Measurements from ENCODE around the gene ZNF430. TPM values are rescaled to one million over a fixed set of nuclear protein-coding genes. Genes with fewer than 3 reads are reported as not detected.

ZNF430 gene
- total RNA-seq, 1 donor: 11.9 TPM

DNA sequence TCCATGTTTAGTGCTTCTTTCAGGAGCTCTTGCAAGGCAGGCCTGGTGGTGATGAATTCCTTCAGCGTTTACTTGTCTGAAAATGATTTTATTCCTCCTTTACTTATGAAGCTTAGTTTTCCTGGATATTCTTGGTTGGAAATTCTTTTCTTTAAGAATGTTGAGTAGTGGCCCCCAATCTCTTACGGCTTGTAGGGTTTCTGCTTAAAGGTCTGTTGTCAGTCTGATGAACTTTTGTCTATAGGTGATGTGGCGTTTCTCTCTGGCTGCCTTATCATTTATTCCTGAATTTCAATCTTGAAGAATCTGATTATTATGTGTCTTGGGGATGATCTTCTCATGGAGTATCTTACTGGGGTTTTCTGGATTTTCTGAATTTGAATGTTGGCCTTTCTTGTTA is 26.0 kb downstream of the ZNF430 start:
- H3K79me2 ChIP-seq (ENCODE audit: insufficient read depth, low read length): peaks cover 56% of the 10 kb centered on the region
- no peak overlapping the region for H2AFZ ChIP-seq (ENCODE audit: low read length)
- DNase-seq (ENCODE audit: insufficient read length, low spot score, missing footprints): no peak
- H3K9me3 ChIP-seq (ENCODE audit: low read depth, low read length): peaks cover 2% of the 10 kb centered on the region
- TF ChIP-seq, protein P1, sequence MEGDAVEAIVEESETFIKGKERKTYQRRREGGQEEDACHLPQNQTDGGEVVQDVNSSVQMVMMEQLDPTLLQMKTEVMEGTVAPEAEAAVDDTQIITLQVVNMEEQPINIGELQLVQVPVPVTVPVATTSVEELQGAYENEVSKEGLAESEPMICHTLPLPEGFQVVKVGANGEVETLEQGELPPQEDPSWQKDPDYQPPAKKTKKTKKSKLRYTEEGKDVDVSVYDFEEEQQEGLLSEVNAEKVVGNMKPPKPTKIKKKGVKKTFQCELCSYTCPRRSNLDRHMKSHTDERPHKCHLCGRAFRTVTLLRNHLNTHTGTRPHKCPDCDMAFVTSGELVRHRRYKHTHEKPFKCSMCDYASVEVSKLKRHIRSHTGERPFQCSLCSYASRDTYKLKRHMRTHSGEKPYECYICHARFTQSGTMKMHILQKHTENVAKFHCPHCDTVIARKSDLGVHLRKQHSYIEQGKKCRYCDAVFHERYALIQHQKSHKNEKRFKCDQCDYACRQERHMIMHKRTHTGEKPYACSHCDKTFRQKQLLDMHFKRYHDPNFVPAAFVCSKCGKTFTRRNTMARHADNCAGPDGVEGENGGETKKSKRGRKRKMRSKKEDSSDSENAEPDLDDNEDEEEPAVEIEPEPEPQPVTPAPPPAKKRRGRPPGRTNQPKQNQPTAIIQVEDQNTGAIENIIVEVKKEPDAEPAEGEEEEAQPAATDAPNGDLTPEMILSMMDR (IDR thresholded peaks at IDR 0.05; ENCODE audit: extremely low read depth, low read depth, low read length): no peak
- H4K20me1 ChIP-seq (ENCODE audit: insufficient read depth, low read length): no peaks in the 10 kb centered on the region
- H3K4me1 ChIP-seq (ENCODE audit: insufficient read depth, low read length): no peaks in the 10 kb centered on the region
- H3K27me3 ChIP-seq (ENCODE audit: insufficient read depth, low read length): no peaks in the 10 kb centered on the region
- H3K27ac ChIP-seq (ENCODE audit: low read depth, low read length): no peak overlapping the region
- no peak overlapping the region for H3K4me2 ChIP-seq (ENCODE audit: insufficient read depth, low read length)
- no peak overlapping the region for H3K4me3 ChIP-seq (ENCODE audit: insufficient read depth, low read length)
- peaks cover 14% of the 10 kb centered on the region for H3K36me3 ChIP-seq (ENCODE audit: insufficient read depth, low read length)

DNA sequence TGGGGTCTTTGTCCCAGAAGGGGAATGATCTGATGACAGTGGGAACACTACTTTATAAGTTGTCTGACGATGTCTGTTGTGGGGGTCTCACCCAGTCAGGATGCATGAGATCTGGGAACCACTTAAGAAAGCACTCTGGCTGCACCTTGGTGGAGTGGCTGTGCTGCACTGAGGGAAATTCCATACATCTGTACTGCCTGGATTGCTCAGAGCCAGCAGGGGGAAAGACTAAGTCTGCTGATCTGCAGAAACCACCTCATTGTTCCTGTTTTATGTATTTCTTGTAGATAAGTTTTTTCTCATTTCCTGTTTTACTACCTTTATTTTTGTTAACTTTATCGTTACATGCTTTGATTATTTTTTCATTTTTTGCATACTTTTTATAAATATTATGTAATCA is 27.3 kb downstream of the ZNF430 start:
- TF ChIP-seq, protein P1 (IDR thresholded peaks at IDR 0.05; ENCODE audit: extremely low read depth, low read depth, low read length): no peak
- no peak overlapping the region for H3K4me3 ChIP-seq (ENCODE audit: insufficient read depth, low read length)
- H3K27ac ChIP-seq (ENCODE audit: low read depth, low read length): no peak overlapping the region
- peaks cover 49% of the 10 kb centered on the region for H3K79me2 ChIP-seq (ENCODE audit: insufficient read depth, low read length)
- no peak overlapping the region for H3K4me2 ChIP-seq (ENCODE audit: insufficient read depth, low read length)
- no peaks in the 10 kb centered on the region for H4K20me1 ChIP-seq (ENCODE audit: insufficient read depth, low read length)
- H3K36me3 ChIP-seq (ENCODE audit: insufficient read depth, low read length): peaks cover 17% of the 10 kb centered on the region
- no peaks in the 10 kb centered on the region for H3K4me1 ChIP-seq (ENCODE audit: insufficient read depth, low read length)
- DNase-seq (ENCODE audit: insufficient read length, low spot score, missing footprints): no peak
- no peaks in the 10 kb centered on the region for H3K27me3 ChIP-seq (ENCODE audit: insufficient read depth, low read length)
- peaks cover 2% of the 10 kb centered on the region for H3K9me3 ChIP-seq (ENCODE audit: low read depth, low read length)
- H2AFZ ChIP-seq (ENCODE audit: low read length): no peak overlapping the region

DNA sequence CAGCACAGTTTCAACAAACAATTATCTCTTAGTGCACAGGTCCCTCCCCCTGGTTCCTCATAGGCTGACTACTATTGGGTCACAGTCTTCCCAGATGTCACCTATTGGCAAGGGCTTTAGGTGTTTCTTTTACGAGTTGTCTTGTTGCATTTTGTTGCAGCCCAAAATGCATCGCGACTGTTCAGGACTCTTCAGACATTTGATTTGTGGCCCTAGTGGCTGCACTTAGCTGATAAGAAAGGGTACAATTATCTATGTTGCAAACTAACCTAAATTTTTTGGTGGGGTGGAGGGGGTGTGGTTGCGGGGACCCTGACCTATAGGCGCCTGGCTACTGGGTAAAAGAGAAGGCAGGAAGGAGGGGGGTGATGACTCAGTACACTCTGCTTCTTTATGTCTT is 32.4 kb downstream of the ZNF430 start:
- H3K4me3 ChIP-seq (ENCODE audit: insufficient read depth, low read length): no peak overlapping the region
- no peak for DNase-seq (ENCODE audit: insufficient read length, low spot score, missing footprints)
- no peaks in the 10 kb centered on the region for H3K4me1 ChIP-seq (ENCODE audit: insufficient read depth, low read length)
- H3K4me2 ChIP-seq (ENCODE audit: insufficient read depth, low read length): no peak overlapping the region
- TF ChIP-seq, protein P1 (IDR thresholded peaks at IDR 0.05; ENCODE audit: extremely low read depth, low read depth, low read length): no peak
- H3K27me3 ChIP-seq (ENCODE audit: insufficient read depth, low read length): no peaks in the 10 kb centered on the region
- peaks cover 45% of the 10 kb centered on the region for H3K36me3 ChIP-seq (ENCODE audit: insufficient read depth, low read length)
- peaks cover 4% of the 10 kb centered on the region for H3K9me3 ChIP-seq (ENCODE audit: low read depth, low read length)
- H4K20me1 ChIP-seq (ENCODE audit: insufficient read depth, low read length): no peaks in the 10 kb centered on the region
- H2AFZ ChIP-seq (ENCODE audit: low read length): no peak overlapping the region
- H3K79me2 ChIP-seq (ENCODE audit: insufficient read depth, low read length): peaks cover 5% of the 10 kb centered on the region
- no peak overlapping the region for H3K27ac ChIP-seq (ENCODE audit: low read depth, low read length)

DNA sequence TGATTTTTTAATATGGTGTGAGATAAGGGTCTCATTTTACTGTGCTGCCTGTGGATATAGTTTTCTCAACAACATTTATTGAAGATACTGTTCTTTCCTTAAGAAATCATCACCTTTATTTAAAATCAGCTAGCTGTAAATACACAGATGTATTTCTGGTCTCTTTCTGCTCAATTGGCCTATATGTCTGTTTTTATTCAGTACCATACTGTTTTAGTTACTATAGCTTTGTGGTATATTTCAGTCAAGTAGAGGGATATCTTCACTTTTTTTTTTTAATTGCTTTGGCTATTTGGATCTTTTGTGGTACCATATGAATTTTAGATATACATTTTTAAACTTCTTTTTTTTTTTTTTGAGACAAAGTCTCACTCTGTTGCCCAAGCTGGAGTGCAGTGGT is 44.9 kb downstream of the ZNF430 start:
- H3K27ac ChIP-seq (ENCODE audit: low read depth, low read length): no peak overlapping the region
- no peak for DNase-seq (ENCODE audit: insufficient read length, low spot score, missing footprints)
- no peaks in the 10 kb centered on the region for H3K9me3 ChIP-seq (ENCODE audit: low read depth, low read length)
- no peaks in the 10 kb centered on the region for H3K27me3 ChIP-seq (ENCODE audit: insufficient read depth, low read length)
- no peaks in the 10 kb centered on the region for H4K20me1 ChIP-seq (ENCODE audit: insufficient read depth, low read length)
- H2AFZ ChIP-seq (ENCODE audit: low read length): no peak overlapping the region
- H3K79me2 ChIP-seq (ENCODE audit: insufficient read depth, low read length): no peaks in the 10 kb centered on the region
- H3K4me1 ChIP-seq (ENCODE audit: insufficient read depth, low read length): no peaks in the 10 kb centered on the region
- no peak overlapping the region for H3K4me3 ChIP-seq (ENCODE audit: insufficient read depth, low read length)
- TF ChIP-seq, protein P1 (IDR thresholded peaks at IDR 0.05; ENCODE audit: extremely low read depth, low read depth, low read length): no peak
- peaks cover 18% of the 10 kb centered on the region for H3K36me3 ChIP-seq (ENCODE audit: insufficient read depth, low read length)
- no peak overlapping the region for H3K4me2 ChIP-seq (ENCODE audit: insufficient read depth, low read length)
